Adipocyte (in vitro differentiated cells): Measurements from ENCODE around the gene ABLIM1.
"Not testable (repeated sequence)": the region's sequence is repeated elsewhere in the genome, so short reads cannot be mapped to it uniquely, and the experiment has no call there.

Experiments used
- DNase-seq: peaks from one replicate; pipeline ENCODE4 v3.0.0-alpha.2; 2015; ENCODE audit warnings: low read depth
- H3K27me3 ChIP-seq: replicated peaks from 2 replicates; pipeline ENCODE4 v1.7.0; 2013; ENCODE audit warnings: mild to moderate bottlenecking, low read length, moderate library complexity; ENCODE audit not compliant: control insufficient read depth, insufficient read depth
- H3K36me3 ChIP-seq: 2 replicates; pipeline ENCODE4 v1.7.0; 2013; ENCODE audit warnings: low read length, mild to moderate bottlenecking, moderate library complexity; ENCODE audit not compliant: control insufficient read depth, insufficient read depth, severe bottlenecking
- H3K4me1 ChIP-seq: 2 replicates; pipeline ENCODE4 v1.7.0; 2013; ENCODE audit warnings: mild to moderate bottlenecking, low read length, moderate library complexity; ENCODE audit not compliant: control insufficient read depth, insufficient read depth
- H3K4me3 ChIP-seq: 2 replicates; pipeline ENCODE4 v1.7.0; 2013; ENCODE audit warnings: mild to moderate bottlenecking, low read length, moderate library complexity
- H3K9ac ChIP-seq: 2 replicates; pipeline ENCODE4 v1.7.0; 2013; ENCODE audit warnings: mild to moderate bottlenecking, low read length, moderate library complexity
- H3K9me3 ChIP-seq: 2 replicates; pipeline ENCODE4 v1.7.0; 2013; ENCODE audit warnings: mild to moderate bottlenecking, low read length, moderate library complexity; ENCODE audit not compliant: control insufficient read depth

ABLIM1 gene

DNA sequence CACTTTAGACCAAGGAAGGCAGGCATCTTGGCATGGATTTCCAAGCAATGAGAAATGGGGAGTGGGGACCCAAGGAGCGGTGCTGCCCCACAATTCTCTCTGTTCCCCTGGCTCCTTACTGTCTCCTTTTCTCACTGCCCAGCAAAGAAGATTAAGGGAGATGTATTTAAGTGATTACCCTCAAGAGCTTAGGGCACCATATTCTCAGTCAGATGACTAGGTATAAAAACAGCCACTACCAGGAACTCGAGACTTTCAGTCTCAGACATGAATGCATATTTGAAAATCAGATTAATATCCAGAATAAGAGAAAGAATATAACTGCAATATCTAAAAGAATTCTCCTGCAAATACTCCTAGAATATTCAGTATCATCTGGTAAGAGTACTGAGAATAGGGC is at the start of gene ABLIM1:
ABLIM1 (minus strand) TSS at position 101 of the 400 bp plus-strand sequence; CDS start at position 26, 75 bp downstream.
- peaks cover 4% of the 10 kb centered on the region for H3K27me3 ChIP-seq
- DNase-seq: no peak

GRCh38 chr10:114706458-114707055 is 48.5 kb upstream of the ABLIM1 start:
- Histone ChIP-seq H3K36me3 (no peaks in the 10 kb centered on the region), H3K9ac (no peak overlapping the region)
- DNase-seq: no peak

More for the DNA sequence above, at the start of gene ABLIM1:
- Histone ChIP-seq H3K36me3 (no peaks in the 10 kb centered on the region), H3K4me1 (no peaks in the 10 kb centered on the region), H3K9ac (no peak within 1 kb of the TSS), H3K4me3 (no peak within 1 kb of the TSS), H3K9me3 (peaks cover 4% of the 10 kb centered on the region)

GRCh38 chr10:114704679-114705078 is 46.6 kb upstream of the ABLIM1 start:
- Histone ChIP-seq H3K9me3 (no peaks in the 10 kb centered on the region), H3K9ac (no peak overlapping the region), H3K36me3 (no peaks in the 10 kb centered on the region), H3K27me3 (no peaks in the 10 kb centered on the region), H3K4me3 (no peak overlapping the region), H3K4me1 (peaks cover 5% of the 10 kb centered on the region)
- no peak for DNase-seq

More at GRCh38 chr10:114706458-114707055, 48.5 kb upstream of the ABLIM1 start:
- peaks cover 13% of the 10 kb centered on the region for H3K4me1 ChIP-seq
- no peaks in the 10 kb centered on the region for H3K27me3 ChIP-seq
- no peaks in the 10 kb centered on the region for H3K9me3 ChIP-seq
- H3K4me3 ChIP-seq: no peak overlapping the region

DNA sequence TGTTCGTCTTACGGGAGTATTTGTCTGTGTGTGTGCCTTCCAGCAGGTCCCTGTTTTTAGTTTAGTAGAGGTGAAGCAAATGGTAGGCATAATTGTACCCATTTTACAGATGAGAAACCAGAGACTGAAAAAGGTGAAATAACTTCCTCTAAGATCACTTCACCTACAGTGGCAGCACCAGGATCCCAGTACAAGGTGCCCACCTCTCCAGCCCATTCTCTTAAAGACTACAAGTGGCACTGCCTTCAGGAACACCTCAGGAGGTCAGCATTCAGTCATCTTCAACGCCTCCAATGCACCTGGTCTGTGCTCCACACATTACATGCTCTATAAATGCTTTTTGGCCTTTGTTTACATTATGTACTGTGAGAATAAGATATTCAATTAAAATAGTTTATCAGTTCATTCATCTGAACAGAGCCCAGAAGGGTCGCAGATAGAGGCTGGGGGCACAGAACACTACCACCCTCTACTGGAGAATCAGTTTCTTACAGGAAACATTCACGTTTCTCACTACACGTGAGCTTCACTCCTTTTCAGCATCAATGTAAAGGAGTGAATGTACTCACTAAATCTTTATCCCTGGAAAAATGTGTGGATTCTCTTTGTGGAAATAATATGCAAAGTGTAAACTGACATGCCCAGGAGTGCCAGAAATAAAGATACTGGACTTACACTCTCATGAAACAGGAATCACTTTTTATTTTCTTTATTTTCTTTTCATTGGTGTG is 45.5 kb upstream of the ABLIM1 start:
- Histone ChIP-seq H3K9me3 (no peaks in the 10 kb centered on the region), H3K27me3 (no peaks in the 10 kb centered on the region), H3K36me3 (no peaks in the 10 kb centered on the region), H3K4me3 (no peak overlapping the region), H3K9ac (no peak overlapping the region), H3K4me1 (peaks cover 9% of the 10 kb centered on the region)
- peak; percentile 50 for DNase-seq

GRCh38 chr10:114698271-114699061 is 40.4 kb upstream of the ABLIM1 start:
- Histone ChIP-seq H3K9ac (no peak overlapping the region), H3K9me3 (no peaks in the 10 kb centered on the region), H3K4me3 (no peak overlapping the region), H3K36me3 (no peaks in the 10 kb centered on the region), H3K27me3 (no peaks in the 10 kb centered on the region), H3K4me1 (peaks cover 17% of the 10 kb centered on the region)
- DNase-seq: peak; percentile 59

- Histone ChIP-seq H3K9ac (no peak overlapping the region), H3K4me1 (peaks cover 20% of the 10 kb centered on the region), H3K9me3 (no peaks in the 10 kb centered on the region), H3K36me3 (no peaks in the 10 kb centered on the region), H3K4me3 (no peak overlapping the region), H3K27me3 (no peaks in the 10 kb centered on the region)
- DNase-seq: peak; percentile 43
These were observed 39.1 kb upstream of the ABLIM1 start for GRCh38 chr10:114697061-114697598.

DNA sequence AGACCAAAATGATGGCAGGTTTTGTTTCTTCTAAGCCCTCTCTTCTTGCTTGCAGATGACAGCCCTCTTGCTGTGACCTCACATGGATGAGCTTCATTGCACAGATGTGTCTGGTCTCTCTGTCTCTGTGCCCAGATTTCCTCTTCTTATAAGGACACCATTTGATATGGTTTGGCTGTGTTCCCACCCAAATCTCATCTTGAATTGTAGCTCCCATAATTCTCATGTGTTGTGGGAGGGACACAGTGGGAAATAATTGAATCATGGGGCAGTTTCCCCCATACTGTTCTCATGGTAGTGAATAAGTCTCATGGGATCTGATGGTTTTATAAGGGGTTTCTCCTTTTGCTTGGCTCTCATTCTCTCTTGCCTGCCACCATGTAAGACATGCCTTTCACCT is 38.2 kb upstream of the ABLIM1 start:
- peaks cover 28% of the 10 kb centered on the region for H3K4me1 ChIP-seq
- H3K27me3 ChIP-seq: not testable (repeated sequence)

GRCh38 chr10:114694752-114695151 is 36.7 kb upstream of the ABLIM1 start:
- H3K4me1 ChIP-seq: peaks cover 33% of the 10 kb centered on the region
- H3K27me3 ChIP-seq: no peaks in the 10 kb centered on the region
- H3K36me3 ChIP-seq: no peaks in the 10 kb centered on the region
- no peaks in the 10 kb centered on the region for H3K9me3 ChIP-seq
- peak; percentile 21 for DNase-seq
- H3K4me3 ChIP-seq: no peak overlapping the region
- H3K9ac ChIP-seq: no peak overlapping the region

More for the DNA sequence above, 38.2 kb upstream of the ABLIM1 start:
- not testable (repeated sequence) for H3K9me3 ChIP-seq, H3K36me3 ChIP-seq, H3K9ac ChIP-seq, DNase-seq, H3K4me3 ChIP-seq

DNA sequence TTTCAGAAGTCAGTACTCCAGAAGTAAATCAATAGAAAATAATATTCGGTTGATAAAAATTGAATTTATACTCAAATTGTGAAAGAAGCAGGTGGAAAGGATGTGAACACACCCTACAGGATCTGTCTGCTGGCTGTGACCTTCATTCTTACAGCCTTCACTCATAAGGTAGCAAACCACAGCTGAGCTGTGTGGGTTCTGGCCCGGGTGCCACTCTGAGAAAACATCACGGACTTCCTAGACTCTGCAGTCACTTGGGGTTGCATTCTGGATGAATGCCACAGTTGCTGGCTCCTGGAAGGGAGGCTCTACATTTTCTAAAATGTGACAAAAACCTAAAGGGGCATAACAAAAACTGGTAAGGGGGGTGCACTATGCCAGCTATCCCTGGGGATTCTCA is 36.0 kb upstream of the ABLIM1 start:
- Histone ChIP-seq H3K27me3 (no peaks in the 10 kb centered on the region), H3K9me3 (no peaks in the 10 kb centered on the region), H3K36me3 (no peaks in the 10 kb centered on the region), H3K9ac (no peak overlapping the region), H3K4me1 (peaks cover 33% of the 10 kb centered on the region), H3K4me3 (no peak overlapping the region)
- DNase-seq: no peak

DNA sequence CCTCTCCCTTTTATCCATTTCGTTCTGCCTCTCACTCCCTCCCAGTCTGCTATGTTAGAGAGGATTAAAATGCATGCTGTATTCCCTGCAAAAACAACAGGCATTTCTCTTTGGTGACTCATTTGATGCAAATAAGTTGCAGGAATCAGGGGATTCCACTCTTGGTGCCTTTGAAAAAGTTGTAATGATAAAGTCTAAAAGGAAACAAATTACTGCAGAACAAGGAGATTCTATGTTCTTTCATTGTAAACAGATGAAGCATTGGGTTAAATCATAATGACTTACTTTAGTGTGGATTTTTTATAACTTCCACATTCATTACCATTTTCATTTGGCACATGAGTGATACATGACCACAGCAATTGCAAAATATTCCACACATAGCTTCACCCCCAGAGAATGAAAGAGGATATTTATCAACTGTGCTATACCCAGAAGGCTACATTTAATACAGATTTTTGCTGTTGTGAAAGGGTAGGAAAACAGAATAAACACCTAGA is 33.4 kb upstream of the ABLIM1 start:
- no peaks in the 10 kb centered on the region for H3K27me3 ChIP-seq
- H3K4me3 ChIP-seq: no peak overlapping the region
- no peaks in the 10 kb centered on the region for H3K9me3 ChIP-seq
- H3K36me3 ChIP-seq: no peaks in the 10 kb centered on the region
- H3K4me1 ChIP-seq: peaks cover 26% of the 10 kb centered on the region
- DNase-seq: peak; percentile 64
- H3K9ac ChIP-seq: no peak overlapping the region

DNA sequence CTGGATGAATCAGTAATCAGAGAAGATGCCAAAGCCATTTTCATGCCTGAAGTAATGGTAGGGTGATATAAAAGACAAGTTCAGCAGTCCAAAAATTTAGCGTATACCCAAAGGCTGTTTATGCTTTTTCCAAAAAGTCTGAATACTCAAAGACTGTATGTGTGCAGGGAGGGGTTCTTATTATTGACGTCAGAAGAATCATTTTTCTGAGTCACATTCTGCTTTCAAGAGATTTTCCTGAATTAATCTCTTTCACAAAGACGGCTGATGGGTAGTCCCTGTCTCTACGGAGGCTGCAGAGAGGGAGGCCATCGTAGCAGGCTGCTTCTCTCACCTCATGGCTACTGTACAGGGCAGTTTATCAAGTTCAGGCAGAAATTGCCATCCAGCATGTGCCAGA is 30.7 kb upstream of the ABLIM1 start:
- H3K27me3 ChIP-seq: no peaks in the 10 kb centered on the region
- H3K4me3 ChIP-seq: no peak overlapping the region
- peaks cover 48% of the 10 kb centered on the region for H3K4me1 ChIP-seq
- no peaks in the 10 kb centered on the region for H3K9me3 ChIP-seq
- H3K9ac ChIP-seq: no peak overlapping the region
- no peaks in the 10 kb centered on the region for H3K36me3 ChIP-seq
- DNase-seq: no peak
